B cell (primary cell): ENCODE measurements around the gene AGL. TPM values are rescaled to one million over a fixed set of nuclear protein-coding genes. Genes with fewer than 3 reads are reported as not detected.
"Not testable (repeated sequence)": the region's sequence is repeated elsewhere in the genome, so short reads cannot be mapped to it uniquely, and the experiment has no call there.

Experiments
- ATAC-seq: fragments of 200-7000 bp; cut with Tn5 transposase; one replicate; pipeline ENCODE4 v1.10.0; 2021; ENCODE audit warnings: low read depth, mild to moderate bottlenecking, moderate number of reproducible peaks, moderate library complexity
- CTCF ChIA-PET: fragments of 350-600 bp; sonication (Branson Sonifier 250); formaldehyde crosslinking; loops from one replicate; lab custom pipeline; 2021; ENCODE audit warnings: antibody characterized with exemption, inconsistent platforms; lab: Charles Lee
- POLR2A ChIA-PET: fragments of 350-600 bp; sonication (Branson Sonifier 250); formaldehyde crosslinking; loops from one replicate; lab custom pipeline; 2021; ENCODE audit warnings: antibody characterized with exemption; lab: Charles Lee
- DNase-seq: peaks from one replicate; pipeline ENCODE4 v3.0.0; 2013
- H2AFZ ChIP-seq: 2 replicates; pipeline ENCODE4 v1.6.1; 2012; ENCODE audit warnings: mild to moderate bottlenecking, low read depth, low read length; ENCODE audit not compliant: insufficient read depth, poor library complexity, severe bottlenecking
- H3K27ac ChIP-seq, 2 donors: 1 replicate in 1 of 2; 2 replicates in 1 of 2; pipeline ENCODE4 v1.5.1; 2012 to 2013; ENCODE audit warnings: low read length in 2 of 2, mild to moderate bottlenecking in 2 of 2, moderate library complexity in 1 of 2
- H3K27me3 ChIP-seq, 4 experiments: fragments of 200-600 bp in 1 of 4; sonication (generic) in 1 of 4; replicated peaks in 1 of 4; 1 replicate in 2 of 4; 2 replicates in 2 of 4; pipeline versions ENCODE4 v1.6.1 to v1.7.0; 2013 to 2016; ENCODE audit warnings: low read length in 3 of 4, mild to moderate bottlenecking in 2 of 4, mixed read lengths in 1 of 4, moderate library complexity in 1 of 4; ENCODE audit not compliant: insufficient read depth in 4 of 4, control insufficient read depth in 3 of 4; ENCODE audit errors: control extremely low read depth in 1 of 4
- H3K36me3 ChIP-seq, 2 experiments: replicated peaks in 1 of 2; 1 replicate in 1 of 2; 2 replicates in 1 of 2; pipeline versions ENCODE4 v1.6.1 to v1.7.1; 2013; ENCODE audit warnings: low read length in 1 of 2; ENCODE audit not compliant: insufficient read depth in 2 of 2, control insufficient read depth in 1 of 2; ENCODE audit errors: control extremely low read depth in 1 of 2, extremely low read depth in 1 of 2
- H3K4me1 ChIP-seq, 2 donors: fragments of 200-600 bp in 1 of 2; sonication (generic) in 1 of 2; 1 replicate in 1 of 2; 2 replicates in 1 of 2; pipeline versions ENCODE4 v1.5.1 to v1.6.1; 2013 to 2017; ENCODE audit warnings: low read length in 2 of 2; ENCODE audit not compliant: control insufficient read depth in 2 of 2, insufficient read depth in 2 of 2
- H3K4me2 ChIP-seq: replicated peaks from 2 replicates; pipeline ENCODE3; 2012; ENCODE audit warnings: mild to moderate bottlenecking, low read depth, low read length; ENCODE audit not compliant: poor library complexity, severe bottlenecking
- H3K4me3 ChIP-seq, 5 experiments: fragments of 200-600 bp in 1 of 5; sonication (generic) in 1 of 5; 1 replicate in 3 of 5; 2 replicates in 2 of 5; pipeline versions ENCODE4 v1.5.1 to v1.7.0; 2011 to 2016; ENCODE audit warnings: low read length in 4 of 5, mild to moderate bottlenecking in 4 of 5, low read depth in 2 of 5, control low read depth in 1 of 5, moderate library complexity in 1 of 5; ENCODE audit not compliant: insufficient read depth in 1 of 5; ENCODE audit errors: control extremely low read depth in 1 of 5, extremely low read depth in 1 of 5
- H3K79me2 ChIP-seq: fragments of 200-600 bp; sonication (generic); one replicate; pipeline ENCODE4 v1.6.0; 2016; ENCODE audit warnings: low read length; ENCODE audit not compliant: control insufficient read depth, insufficient read depth
- H3K9ac ChIP-seq: fragments of 200-600 bp; sonication (generic); 2 replicates; pipeline ENCODE4 v1.6.1; 2017; ENCODE audit warnings: mild to moderate bottlenecking, low read length, moderate library complexity
- H3K9me3 ChIP-seq, 3 donors: one replicate each; pipeline versions ENCODE4 v1.6.1 to v1.7.1; 2013; ENCODE audit warnings: low read length in 2 of 3; ENCODE audit not compliant: control insufficient read depth in 2 of 3, insufficient read depth in 1 of 3; ENCODE audit errors: control extremely low read depth in 1 of 3
- H4K20me1 ChIP-seq: 2 replicates; pipeline ENCODE4 v1.6.0; 2012; ENCODE audit warnings: mild to moderate bottlenecking, low read length; ENCODE audit not compliant: insufficient read depth, control insufficient read depth, poor library complexity, severe bottlenecking
- H3K27ac Mint-ChIP-seq: one replicate; pipeline ENCODE4 v1.8.0; 2021; ENCODE audit warnings: mixed read lengths
- H3K27me3 Mint-ChIP-seq: one replicate; pipeline ENCODE4 v1.8.0; 2021; ENCODE audit warnings: mixed read lengths
- H3K4me1 Mint-ChIP-seq: one replicate; pipeline ENCODE4 v1.8.0; 2021; ENCODE audit warnings: mixed read lengths
- H3K4me3 Mint-ChIP-seq: one replicate; pipeline ENCODE4 v1.8.0; 2021; ENCODE audit warnings: mixed read lengths
- H3K9me3 Mint-ChIP-seq: one replicate; pipeline ENCODE4 v1.8.0; 2022; ENCODE audit warnings: mixed read lengths; ENCODE audit not compliant: insufficient read depth
- CTCF ChIP-seq: fragments of 200-600 bp; IDR thresholded peaks from one replicate; pipeline ENCODE4 v1.8.0; 2022; ENCODE audit warnings: antibody characterized with exemption, mild to moderate bottlenecking
- EZH2 ChIP-seq: IDR thresholded peaks from 2 replicates; pipeline ENCODE4 v1.6.1; 2012; ENCODE audit warnings: borderline replicate concordance, low read depth, mild to moderate bottlenecking, moderate library complexity, low read length; ENCODE audit not compliant: insufficient read depth, poor library complexity, severe bottlenecking
- WGBS: methylation state at CpG from one replicate; pipeline ENCODE4 v1.1.5; 2013; ENCODE audit warnings: missing lambda C conversion rate; ENCODE audit not compliant: insufficient coverage; 5-methylcytosine and 5-hydroxymethylcytosine counted together
- intact Hi-C: fragments of 100-400 bp; cut with micrococcal nuclease; formaldehyde crosslinking; loops from one replicate; pipeline ENCODE4 v1.10.0; 2022
- polyA plus RNA-seq: library from polyadenylated mRNA; depleted of rRNA; stranded (reverse); fragments of >200 nt; gene quantifications from 2 replicates; pipeline ENCODE4 v1.2.3, GENCODE V29; 2012
- total RNA-seq, 2 donors: library from RNA; stranded (reverse); fragments of 120-200 nt in 1 of 2; gene quantifications; 1 replicate in 1 of 2; 2 replicates in 1 of 2; pipeline versions ENCODE4 v1.2.3 to v1.2.4, GENCODE V29; 2013 to 2022

The AGL gene
- total and polyA plus RNA-seq, 2 donors (not counting 1 experiment from before 2014, with no cell fraction given) = 3.2 to 18.7 TPM

- no peaks in the 10 kb centered on the region for H3K4me1 Mint-ChIP-seq
- intact Hi-C loops = no loop called here
- H3K4me3 ChIP-seq = no peak overlapping the region
- no peak overlapping the region for H3K27ac Mint-ChIP-seq
- ChIA-PET CTCF (no interaction called here), POLR2A (no interaction called here)
- no peak overlapping the region for H3K9ac ChIP-seq
- H4K20me1 ChIP-seq = no peaks in the 10 kb centered on the region
- H3K4me2 ChIP-seq = no peak overlapping the region
- ATAC-seq (no peak), DNase-seq (no peak)
- no peaks in the 10 kb centered on the region for H3K27me3 Mint-ChIP-seq
- peaks cover 0 to 2% (median 0%) of the 10 kb centered on the region in 3 donors for H3K9me3 ChIP-seq
- no peaks in the 10 kb centered on the region for H3K4me1 ChIP-seq
- H3K79me2 ChIP-seq = no peaks in the 10 kb centered on the region
- H2AFZ ChIP-seq = no peak overlapping the region
- no CpG with 5 or more reads among the region's 1 CpG for WGBS
- no peak overlapping the region for H3K4me3 Mint-ChIP-seq
- no peak overlapping the region for H3K27ac ChIP-seq
- TF ChIP-seq CTCF = no peak
- no peak for TF ChIP-seq EZH2
- no peaks in the 10 kb centered on the region for H3K9me3 Mint-ChIP-seq
- H3K27me3 ChIP-seq = peaks cover 0 to 3% (median 0%) of the 10 kb centered on the region in 4 experiments
- H3K36me3 ChIP-seq = no peaks in the 10 kb centered on the region
Observed at GRCh38 chr1:99957818-99958217, 107.7 kb downstream of the AGL start.

GRCh38 chr1:99959189-99959705 lies 109.1 kb downstream of the AGL start:
- CTCF ChIA-PET = not testable (repeated sequence)
- 93% methylated on average over 6 of the region's 7 CpGs for WGBS

GRCh38 chr1:99960260-99960659 lies 110.1 kb downstream of the AGL start:
- CTCF ChIA-PET, ATAC-seq, intact Hi-C loops, H3K9ac ChIP-seq, H3K36me3 ChIP-seq, H3K4me3 Mint-ChIP-seq, POLR2A ChIA-PET, H3K9me3 Mint-ChIP-seq, H3K27ac ChIP-seq, H3K27me3 Mint-ChIP-seq, H2AFZ ChIP-seq, H4K20me1 ChIP-seq, H3K4me1 Mint-ChIP-seq, H3K9me3 ChIP-seq, H3K4me1 ChIP-seq, H3K4me2 ChIP-seq, DNase-seq, H3K27me3 ChIP-seq, H3K4me3 ChIP-seq, H3K27ac Mint-ChIP-seq, H3K79me2 ChIP-seq: not testable (repeated sequence)
- WGBS = no CpG with 5 or more reads among the region's 5 CpGs

More at GRCh38 chr1:99959189-99959705, 109.1 kb downstream of the AGL start:
- H4K20me1 ChIP-seq, H3K4me2 ChIP-seq, H3K4me3 Mint-ChIP-seq, H3K9me3 ChIP-seq, H3K4me1 ChIP-seq, H2AFZ ChIP-seq, H3K27me3 ChIP-seq, H3K79me2 ChIP-seq, H3K27me3 Mint-ChIP-seq, H3K9me3 Mint-ChIP-seq, POLR2A ChIA-PET, H3K4me3 ChIP-seq, ATAC-seq, H3K9ac ChIP-seq, H3K27ac Mint-ChIP-seq, H3K36me3 ChIP-seq, intact Hi-C loops, H3K27ac ChIP-seq, H3K4me1 Mint-ChIP-seq, DNase-seq: not testable (repeated sequence)
